HUDEP-2 (cell line): ENCODE measurements around the gene CAP2.

Experiments
- DNase-seq, 76 experiments: peaks; one replicate each; lab custom pipeline; 2025; ENCODE audit not compliant: unreplicated experiment in 76 of 76; lab: John Stamatoyannopoulos, UW

CAP2 gene

GRCh38 chr6:17470938-17471327, 77.5 kb downstream of the CAP2 start:
- DNase-seq, result no peak

GRCh38 chr6:17472653-17473183, 79.3 kb downstream of the CAP2 start:
- no peak for DNase-seq

- no peak for DNase-seq
These were observed 80.2 kb downstream of the CAP2 start for GRCh38 chr6:17473554-17473953.

- no peak for DNase-seq
These were observed 80.9 kb downstream of the CAP2 start for GRCh38 chr6:17474289-17474688.

- no peak for DNase-seq
These were observed 82.3 kb downstream of the CAP2 start for GRCh38 chr6:17475606-17476244.

- no peak for DNase-seq
These were observed 83.1 kb downstream of the CAP2 start for GRCh38 chr6:17476511-17476910.

GRCh38 chr6:17477356-17477755, 84.0 kb downstream of the CAP2 start:
- no peak for DNase-seq

GRCh38 chr6:17478223-17478907, 85.0 kb downstream of the CAP2 start:
- no peak for DNase-seq

- no peak for DNase-seq
These were observed 85.6 kb downstream of the CAP2 start for GRCh38 chr6:17478946-17479345.

- no peak for DNase-seq
These were observed 87.1 kb downstream of the CAP2 start for GRCh38 chr6:17480476-17480875.

GRCh38 chr6:17482711-17483110, 89.3 kb downstream of the CAP2 start:
- DNase-seq, result no peak

GRCh38 chr6:17483391-17484016, 90.1 kb downstream of the CAP2 start:
- no peak for DNase-seq

- DNase-seq, result no peak
These were observed 90.9 kb downstream of the CAP2 start for GRCh38 chr6:17484201-17484849.

GRCh38 chr6:17485181-17485580, 91.8 kb downstream of the CAP2 start:
- no peak for DNase-seq

- no peak for DNase-seq
These were observed 92.6 kb downstream of the CAP2 start for GRCh38 chr6:17485946-17486345.

GRCh38 chr6:17486680-17487079, 93.3 kb downstream of the CAP2 start:
- DNase-seq, result no peak

- DNase-seq, result no peak
These were observed 97.3 kb downstream of the CAP2 start for GRCh38 chr6:17490724-17491123.

GRCh38 chr6:17491416-17492142, 98.2 kb downstream of the CAP2 start:
- no peak for DNase-seq

GRCh38 chr6:17492350-17492749, 99.0 kb downstream of the CAP2 start:
- no peak for DNase-seq

- peak in 1 of 76 experiments; percentile 29 for DNase-seq
These were observed 99.9 kb downstream of the CAP2 start for GRCh38 chr6:17493286-17493685.

GRCh38 chr6:17494177-17494576, 100.8 kb downstream of the CAP2 start:
- DNase-seq, result no peak
